ENCODE data around the gene CLK1. TPM values are rescaled to one million over a fixed set of nuclear protein-coding genes. Genes with fewer than 3 reads are reported as not detected.

The CLK1 gene
- total and polyA plus RNA-seq, 2 of the 13 experiments (the other 11 are each of a cell fraction or from before 2014, with no cell fraction given), result 66.6 to 101 TPM

GRCh38 chr2:200843993-200844948, 20.2 kb downstream of the CLK1 start (continued):
- TF ChIP-seq, protein P1, sequence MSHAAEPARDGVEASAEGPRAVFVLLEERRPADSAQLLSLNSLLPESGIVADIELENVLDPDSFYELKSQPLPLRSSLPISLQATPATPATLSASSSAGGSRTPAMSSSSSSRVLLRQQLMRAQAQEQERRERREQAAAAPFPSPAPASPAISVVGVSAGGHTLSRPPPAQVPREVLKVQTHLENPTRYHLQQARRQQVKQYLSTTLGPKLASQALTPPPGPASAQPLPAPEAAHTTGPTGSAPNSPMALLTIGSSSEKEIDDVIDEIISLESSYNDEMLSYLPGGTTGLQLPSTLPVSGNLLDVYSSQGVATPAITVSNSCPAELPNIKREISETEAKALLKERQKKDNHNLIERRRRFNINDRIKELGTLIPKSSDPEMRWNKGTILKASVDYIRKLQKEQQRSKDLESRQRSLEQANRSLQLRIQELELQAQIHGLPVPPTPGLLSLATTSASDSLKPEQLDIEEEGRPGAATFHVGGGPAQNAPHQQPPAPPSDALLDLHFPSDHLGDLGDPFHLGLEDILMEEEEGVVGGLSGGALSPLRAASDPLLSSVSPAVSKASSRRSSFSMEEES (CRISPR knock-in tag; IDR thresholded peaks at IDR 0.05), result peak; percentile 60; the same call in 1 of the 2 replicates
- TF ChIP-seq HOXA3 (CRISPR knock-in tag; IDR thresholded peaks at IDR 0.05), result peak; percentile 74
- TF ChIP-seq REL (CRISPR knock-in tag; conservative IDR thresholded peaks at IDR 0.05), result no peak
- 0 out of 2 replicates have a peak, but pooled peaks have one; percentile 58 for TF ChIP-seq SMAD9 (CRISPR knock-in tag; IDR thresholded peaks at IDR 0.05)
- 0 out of 2 replicates have a peak, but pooled peaks have one; percentile 61 for TF ChIP-seq RBAK (CRISPR knock-in tag; IDR thresholded peaks at IDR 0.05)
- no peak for TF ChIP-seq MAZ (IDR thresholded peaks at IDR 0.05; ENCODE audit: borderline replicate concordance, low read depth, low read length)
- peak; percentile 69 for TF ChIP-seq MAZ (CRISPR knock-in tag; IDR thresholded peaks at IDR 0.05; ENCODE audit: low read depth)
- no peak for TF ChIP-seq RFX1 (IDR thresholded peaks at IDR 0.05)

DNA sequence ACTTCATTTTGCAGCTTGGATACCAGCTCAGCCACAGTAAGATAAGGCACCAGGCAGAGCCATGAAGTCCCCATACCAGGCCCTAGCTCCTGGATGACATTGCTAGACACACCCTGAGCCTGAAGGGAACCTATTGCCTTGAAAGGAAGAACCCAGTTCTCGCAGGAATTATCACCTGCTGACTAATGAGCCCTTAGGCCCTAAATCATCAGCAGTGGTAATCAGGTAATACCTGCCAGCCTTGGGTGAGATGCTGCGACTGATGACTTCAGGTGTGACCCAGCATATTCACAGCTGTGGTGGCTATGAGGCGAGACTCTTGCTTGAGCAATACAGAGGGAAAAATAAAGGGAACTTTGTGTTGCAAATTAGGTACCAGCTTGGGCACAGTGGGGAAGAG, 24.9 kb downstream of the CLK1 start:
- no peak overlapping the region for H3K9ac ChIP-seq (ENCODE audit: insufficient read depth, low read depth, low read length)
- H3K4me3 ChIP-seq (replicated peaks in 1 of 3; ENCODE audit: insufficient read depth in 1 of 3, low read depth in 2 of 3, low read length in 3 of 3), result no peak overlapping the region
- H3K79me2 ChIP-seq (ENCODE audit: insufficient read depth, low read length), result no peaks in the 10 kb centered on the region
- DNase-seq (ENCODE audit: low spot score) (no peak), ATAC-seq (no peak), FAIRE-seq (no peak)
- BruUV-seq (replicated peaks), result no TSS peak
- H3K4me1 ChIP-seq (ENCODE audit: insufficient read depth, low read length), result peaks cover 11% of the 10 kb centered on the region
- 50% methylated on average over 2 of the region's 3 CpGs for WGBS (ENCODE audit: low lambda C conversion rate)
- no peaks in the 10 kb centered on the region for H3K36me3 ChIP-seq (replicated peaks in 1 of 2; ENCODE audit: control insufficient read depth in 1 of 2, insufficient read depth in 2 of 2, low read length in 2 of 2)
- peaks cover 10% of the 10 kb centered on the region for H3K9me3 ChIP-seq (ENCODE audit: low read length)
- no peaks in the 10 kb centered on the region for H3K27me3 ChIP-seq (ENCODE audit: control insufficient read depth in 1 of 2, insufficient read depth in 2 of 2, low read length in 2 of 2)
- no peak overlapping the region for H3K27ac ChIP-seq (ENCODE audit: extremely low read length, insufficient read depth, low read length)
- intact Hi-C loops (cut with micrococcal nuclease; ENCODE audit: unreplicated experiment), result no loop called here
- ChIA-PET CTCF (ENCODE audit: low intra/inter-chr PET ratio, low total read pairs) (no interaction called here), POLR2A (interaction anchor here (1.0 to 1.8 kb wide), 2 partner anchors 11 to 24 kb away, joined by 3 to 4 read pairs; partner anchors contain the start of gene CLK1)
- no peaks in the 10 kb centered on the region for H4K20me1 ChIP-seq (ENCODE audit: insufficient read depth, low read length)
- H2AFZ ChIP-seq (ENCODE audit: low read length), result no peak overlapping the region
- no peak overlapping the region for H3K4me2 ChIP-seq (ENCODE audit: low read depth, low read length)
- in situ Hi-C loops (cut with HindIII; ENCODE audit: extremely low pct_ligation_motif_present, low pct_unique_long_range_greater_than_20kb), result no loop called here
- TF ChIP-seq, protein P2, sequence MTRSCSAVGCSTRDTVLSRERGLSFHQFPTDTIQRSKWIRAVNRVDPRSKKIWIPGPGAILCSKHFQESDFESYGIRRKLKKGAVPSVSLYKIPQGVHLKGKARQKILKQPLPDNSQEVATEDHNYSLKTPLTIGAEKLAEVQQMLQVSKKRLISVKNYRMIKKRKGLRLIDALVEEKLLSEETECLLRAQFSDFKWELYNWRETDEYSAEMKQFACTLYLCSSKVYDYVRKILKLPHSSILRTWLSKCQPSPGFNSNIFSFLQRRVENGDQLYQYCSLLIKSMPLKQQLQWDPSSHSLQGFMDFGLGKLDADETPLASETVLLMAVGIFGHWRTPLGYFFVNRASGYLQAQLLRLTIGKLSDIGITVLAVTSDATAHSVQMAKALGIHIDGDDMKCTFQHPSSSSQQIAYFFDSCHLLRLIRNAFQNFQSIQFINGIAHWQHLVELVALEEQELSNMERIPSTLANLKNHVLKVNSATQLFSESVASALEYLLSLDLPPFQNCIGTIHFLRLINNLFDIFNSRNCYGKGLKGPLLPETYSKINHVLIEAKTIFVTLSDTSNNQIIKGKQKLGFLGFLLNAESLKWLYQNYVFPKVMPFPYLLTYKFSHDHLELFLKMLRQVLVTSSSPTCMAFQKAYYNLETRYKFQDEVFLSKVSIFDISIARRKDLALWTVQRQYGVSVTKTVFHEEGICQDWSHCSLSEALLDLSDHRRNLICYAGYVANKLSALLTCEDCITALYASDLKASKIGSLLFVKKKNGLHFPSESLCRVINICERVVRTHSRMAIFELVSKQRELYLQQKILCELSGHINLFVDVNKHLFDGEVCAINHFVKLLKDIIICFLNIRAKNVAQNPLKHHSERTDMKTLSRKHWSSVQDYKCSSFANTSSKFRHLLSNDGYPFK (CRISPR knock-in tag; IDR thresholded peaks at IDR 0.05; ENCODE audit: borderline replicate concordance), result no peak
- TF ChIP-seq ZNF275 (CRISPR knock-in tag; IDR thresholded peaks at IDR 0.05; ENCODE audit: borderline replicate concordance) (no peak), HIVEP1 (CRISPR knock-in tag; IDR thresholded peaks at IDR 0.05) (no peak), STAG1 (CRISPR knock-in tag; IDR thresholded peaks at IDR 0.05) (no peak), MXD4 (CRISPR knock-in tag; IDR thresholded peaks at IDR 0.05) (no peak)
